NB4 (cell line): ENCODE measurements around the gene HGD.

Experiments
- DNase-seq: peaks from one replicate; pipeline ENCODE4 v3.0.0; 2010; ENCODE audit warnings: low read depth
- H3K4me3 ChIP-seq: one replicate; pipeline ENCODE4 v1.5.1; 2011; ENCODE audit warnings: mild to moderate bottlenecking, low read depth, low read length, moderate library complexity
- MYC ChIP-seq: IDR thresholded peaks from 2 replicates; pipeline ENCODE4 v1.6.1; 2011; ENCODE audit warnings: low read depth, low read length
- POLR2A ChIP-seq: IDR thresholded peaks from 2 replicates; pipeline ENCODE4 v1.6.1; 2011; ENCODE audit warnings: mild to moderate bottlenecking; ENCODE audit not compliant: insufficient read length; ENCODE audit errors: extremely low read depth
- TF ChIP-seq, protein P1 (sequence below): IDR thresholded peaks from one replicate; pipeline ENCODE4 v1.5.1; 2012; ENCODE audit warnings: low read depth, low read length
- TF ChIP-seq, protein P2 (sequence below): IDR thresholded peaks from 2 replicates; pipeline ENCODE4 v1.6.1; 2011; ENCODE audit warnings: low read depth, low read length

The HGD gene

DNA sequence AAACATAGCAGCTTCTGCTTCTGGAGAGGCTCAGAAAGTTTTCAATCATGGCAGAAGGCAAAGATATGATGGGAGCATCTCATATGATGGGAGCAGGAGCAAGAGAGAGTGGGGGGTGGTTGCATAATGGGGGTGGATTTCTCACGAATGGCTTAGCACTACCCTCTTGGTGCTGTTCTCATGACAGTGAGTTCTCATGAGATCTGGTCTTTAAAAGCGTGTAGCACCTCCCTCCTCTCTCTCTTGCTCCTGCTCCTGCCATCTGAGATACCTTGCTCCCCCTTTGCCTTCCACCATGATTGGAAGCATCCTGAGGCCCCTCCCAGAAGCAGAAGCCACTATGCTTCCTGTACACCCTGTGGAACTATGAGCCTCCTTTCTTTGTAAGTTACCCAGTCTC lies 22.2 kb downstream of the HGD start:
- no peak overlapping the region for H3K4me3 ChIP-seq
- DNase-seq: no peak
- no peak for TF ChIP-seq POLR2A
- TF ChIP-seq, protein P1, sequence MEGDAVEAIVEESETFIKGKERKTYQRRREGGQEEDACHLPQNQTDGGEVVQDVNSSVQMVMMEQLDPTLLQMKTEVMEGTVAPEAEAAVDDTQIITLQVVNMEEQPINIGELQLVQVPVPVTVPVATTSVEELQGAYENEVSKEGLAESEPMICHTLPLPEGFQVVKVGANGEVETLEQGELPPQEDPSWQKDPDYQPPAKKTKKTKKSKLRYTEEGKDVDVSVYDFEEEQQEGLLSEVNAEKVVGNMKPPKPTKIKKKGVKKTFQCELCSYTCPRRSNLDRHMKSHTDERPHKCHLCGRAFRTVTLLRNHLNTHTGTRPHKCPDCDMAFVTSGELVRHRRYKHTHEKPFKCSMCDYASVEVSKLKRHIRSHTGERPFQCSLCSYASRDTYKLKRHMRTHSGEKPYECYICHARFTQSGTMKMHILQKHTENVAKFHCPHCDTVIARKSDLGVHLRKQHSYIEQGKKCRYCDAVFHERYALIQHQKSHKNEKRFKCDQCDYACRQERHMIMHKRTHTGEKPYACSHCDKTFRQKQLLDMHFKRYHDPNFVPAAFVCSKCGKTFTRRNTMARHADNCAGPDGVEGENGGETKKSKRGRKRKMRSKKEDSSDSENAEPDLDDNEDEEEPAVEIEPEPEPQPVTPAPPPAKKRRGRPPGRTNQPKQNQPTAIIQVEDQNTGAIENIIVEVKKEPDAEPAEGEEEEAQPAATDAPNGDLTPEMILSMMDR: no peak
- TF ChIP-seq, protein P2, sequence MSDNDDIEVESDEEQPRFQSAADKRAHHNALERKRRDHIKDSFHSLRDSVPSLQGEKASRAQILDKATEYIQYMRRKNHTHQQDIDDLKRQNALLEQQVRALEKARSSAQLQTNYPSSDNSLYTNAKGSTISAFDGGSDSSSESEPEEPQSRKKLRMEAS: no peak
- TF ChIP-seq MYC: no peak

DNA sequence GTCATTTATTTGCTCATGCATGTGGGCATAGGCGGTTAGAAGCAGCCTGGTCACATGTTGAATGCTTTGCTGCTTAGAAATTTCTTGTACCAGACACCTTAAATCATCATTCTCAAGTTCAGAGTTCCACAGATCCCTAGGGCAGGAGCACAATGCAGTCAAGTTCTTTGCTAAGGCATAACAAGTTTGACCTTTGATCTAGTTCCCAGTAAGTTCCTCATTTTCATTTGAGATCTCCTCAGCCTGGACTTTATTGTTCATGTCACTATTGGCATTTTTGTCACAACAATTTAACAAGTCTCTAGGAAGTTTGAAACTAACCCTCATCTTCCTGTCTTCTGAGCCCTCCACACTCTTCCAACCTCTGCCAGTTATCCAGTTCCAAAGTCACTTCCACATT lies 22.8 kb downstream of the HGD start:
- no peak for TF ChIP-seq MYC
- TF ChIP-seq, protein P2: no peak
- TF ChIP-seq, protein P1: no peak
- TF ChIP-seq POLR2A: no peak
- DNase-seq: peak; percentile 75
- no peak overlapping the region for H3K4me3 ChIP-seq

DNA sequence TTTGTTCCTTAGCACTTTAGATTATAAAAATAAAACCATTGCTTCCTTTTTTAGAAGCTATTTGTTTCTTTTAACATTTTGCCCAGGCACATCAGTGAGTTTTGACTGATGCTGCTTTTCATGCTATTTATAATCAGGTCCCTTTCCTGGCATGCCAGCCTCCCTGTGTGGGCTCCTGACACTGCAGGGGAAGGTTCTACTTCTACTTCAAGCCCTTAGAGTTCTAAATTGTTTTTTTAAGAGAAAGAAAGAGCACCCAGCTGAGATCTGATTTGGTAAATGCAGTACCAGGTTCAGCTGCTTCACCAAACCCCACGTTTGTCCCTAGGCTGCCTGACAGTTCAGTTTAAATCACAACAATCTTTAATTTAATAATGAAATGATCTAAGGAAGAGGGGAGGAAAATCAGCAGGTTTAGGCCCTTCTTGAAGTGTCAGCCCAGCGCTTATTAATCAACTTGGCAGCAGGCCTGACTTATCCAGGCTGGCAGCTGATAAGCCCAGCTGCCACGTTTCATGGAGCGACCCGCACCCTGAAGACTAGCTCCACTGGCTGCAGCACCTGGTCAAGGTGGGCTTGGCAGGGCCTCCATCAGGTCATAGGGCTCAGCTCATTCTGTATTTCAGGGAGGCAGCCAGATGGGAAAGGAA lies 29.0 kb downstream of the HGD start:
- TF ChIP-seq, protein P1: no peak
- TF ChIP-seq POLR2A (no peak), MYC (no peak)
- TF ChIP-seq, protein P2: no peak
- H3K4me3 ChIP-seq: no peak overlapping the region
- no peak for DNase-seq

DNA sequence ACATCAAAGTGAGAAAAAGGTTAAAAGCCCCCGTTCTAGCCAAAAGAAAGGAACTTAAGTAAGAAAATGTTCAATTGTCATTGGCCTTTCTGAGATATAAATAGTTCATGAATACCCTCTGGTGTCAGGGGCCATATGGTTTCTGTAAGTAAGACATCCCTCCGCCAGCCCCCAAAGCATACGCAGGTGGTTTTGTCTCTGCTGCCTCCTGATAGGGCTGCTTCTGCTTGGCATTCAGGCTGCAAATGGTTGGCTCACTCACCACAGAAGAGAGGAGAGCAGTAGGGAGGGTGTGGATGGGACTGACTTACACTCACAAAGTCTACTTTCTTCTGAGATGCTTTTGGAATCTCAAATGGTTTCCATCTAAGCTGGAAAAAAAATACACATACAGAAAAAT lies 29.8 kb downstream of the HGD start:
- TF ChIP-seq POLR2A (no peak), MYC (no peak)
- TF ChIP-seq, protein P2: no peak
- TF ChIP-seq, protein P1: no peak
- no peak for DNase-seq
- no peak overlapping the region for H3K4me3 ChIP-seq

DNA sequence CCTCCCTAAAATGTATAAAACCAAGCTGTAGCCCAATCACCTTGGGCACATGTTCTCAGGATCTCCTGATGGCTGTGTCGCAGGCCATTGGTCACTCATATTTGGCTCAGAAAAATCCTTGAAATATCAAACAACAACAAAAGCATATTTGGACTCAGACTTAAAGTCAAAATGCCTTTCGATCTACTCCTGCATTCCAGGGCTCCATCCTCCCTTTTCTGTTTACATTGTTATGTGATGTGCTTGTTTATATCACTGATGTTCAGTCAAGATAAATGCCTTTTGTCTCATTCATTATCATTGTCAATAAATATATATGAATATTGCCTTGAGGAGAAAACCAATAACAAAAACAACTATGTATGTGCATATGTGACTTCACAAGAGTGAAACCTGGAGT lies 31.7 kb downstream of the HGD start:
- DNase-seq: no peak
- TF ChIP-seq MYC (no peak), POLR2A (no peak)
- TF ChIP-seq, protein P2: no peak
- TF ChIP-seq, protein P1: no peak
- H3K4me3 ChIP-seq: no peak overlapping the region

DNA sequence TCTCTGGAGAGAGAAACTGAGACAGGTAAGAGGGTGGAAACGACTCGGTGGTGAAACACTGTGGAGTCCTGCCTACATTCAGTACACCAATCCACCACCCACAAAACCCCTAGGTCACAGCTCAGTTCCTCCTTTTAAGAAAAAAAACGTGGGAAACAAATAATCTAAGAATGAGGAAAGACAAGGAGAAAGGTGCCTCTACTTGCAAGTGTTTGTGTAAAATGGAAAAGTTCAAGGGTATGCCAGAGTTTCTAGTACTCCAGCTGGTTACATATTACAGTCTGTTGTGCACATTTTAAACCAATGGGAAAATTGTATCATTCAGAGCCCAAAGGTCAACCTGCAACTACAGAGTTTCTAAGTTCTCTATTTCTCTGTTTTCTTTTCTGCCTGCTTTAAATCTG lies 32.2 kb downstream of the HGD start:
- H3K4me3 ChIP-seq: no peak overlapping the region
- peak; percentile 31 for DNase-seq
- TF ChIP-seq, protein P2: no peak
- TF ChIP-seq POLR2A (no peak), MYC (no peak)
- TF ChIP-seq, protein P1: no peak
